ENCODE results near the gene SGMS1. TPM values are rescaled to one million over a fixed set of nuclear protein-coding genes. Genes with fewer than 3 reads are reported as not detected.

The SGMS1 gene
- total and polyA plus RNA-seq, 2 donors from 2014 or later, result 13.6 to 100 TPM

DNA sequence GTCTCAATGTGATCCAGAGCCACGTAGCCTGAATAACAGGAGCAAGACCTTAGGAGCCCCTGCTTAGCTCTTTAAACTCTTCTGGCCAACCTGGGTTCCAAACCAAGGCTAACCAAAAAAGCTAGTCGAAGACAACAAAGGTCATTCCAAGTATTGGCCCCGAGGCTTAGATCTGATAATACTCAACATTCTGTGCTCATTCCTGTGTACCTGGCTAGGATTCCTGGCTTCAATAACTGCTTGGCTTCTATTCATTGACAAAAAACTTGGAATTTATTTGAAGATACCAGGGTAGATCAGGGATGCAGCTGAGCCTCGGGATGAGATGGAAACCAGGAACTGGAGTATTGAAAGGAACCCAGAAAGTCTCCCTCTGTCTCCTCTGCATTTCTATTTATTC, 4.1 kb upstream of the SGMS1 start:
- FAIRE-seq, result no peak
- peaks cover 0 to 5% (median 0%) of the 10 kb centered on the region in 3 donors for H3K4me1 ChIP-seq (ENCODE audit: control insufficient read depth in 2 of 3, insufficient read depth in 2 of 3, low read depth in 1 of 3, low read length in 3 of 3)
- no peak overlapping the region for H3K9ac ChIP-seq (ENCODE audit: low read length in 3 of 3)
- H3K4me3 ChIP-seq (ENCODE audit: low read length in 3 of 3), result no peak overlapping the region
- no peak for TF ChIP-seq CTCF (IDR thresholded peaks at IDR 0.05; ENCODE audit: borderline replicate concordance, extremely low read depth, insufficient read depth)
- no peak overlapping the region for H3K27ac ChIP-seq (ENCODE audit: low read depth in 2 of 2, low read length in 2 of 2)
- intact Hi-C loops (cut with DNase I), result no loop called here
- no peaks in the 10 kb centered on the region for H3K36me3 ChIP-seq (ENCODE audit: control insufficient read depth in 2 of 3, insufficient read depth in 3 of 3, low read length in 3 of 3)
- DNase-seq, result no peak
- no peaks in the 10 kb centered on the region for H3K27me3 ChIP-seq (ENCODE audit: control insufficient read depth, insufficient read depth, low read length)
- no peaks in the 10 kb centered on the region for H3K9me3 ChIP-seq (ENCODE audit: control insufficient read depth in 2 of 3, insufficient read depth in 1 of 3, low read length in 3 of 3)

DNA sequence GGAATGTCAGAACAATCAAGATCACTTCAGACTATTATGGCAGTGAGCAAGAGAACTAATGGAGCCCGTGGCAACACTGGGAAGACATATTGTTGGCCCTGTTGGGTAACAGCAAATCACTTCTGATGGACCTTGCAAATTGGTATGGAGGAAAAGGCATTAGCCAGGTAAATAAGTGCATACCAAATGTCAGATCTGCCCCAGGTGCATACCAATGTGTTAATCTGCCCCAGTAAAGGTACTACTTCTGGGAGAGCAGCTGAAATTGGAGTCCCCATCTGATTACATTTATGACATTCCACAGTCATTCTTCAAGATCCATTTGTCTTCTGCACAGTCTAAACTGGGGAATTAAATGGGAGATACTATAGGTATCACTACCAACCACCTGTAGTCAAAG, 3.7 kb upstream of the SGMS1 start:
- Histone ChIP-seq H3K9ac (ENCODE audit: low read length in 3 of 3) (no peak overlapping the region), H3K27me3 (ENCODE audit: control insufficient read depth, insufficient read depth, low read length) (no peaks in the 10 kb centered on the region), H3K4me1 (ENCODE audit: control insufficient read depth in 2 of 3, insufficient read depth in 2 of 3, low read depth in 1 of 3, low read length in 3 of 3) (peaks cover 0 to 5% (median 0%) of the 10 kb centered on the region in 3 donors), H3K9me3 (ENCODE audit: control insufficient read depth in 2 of 3, insufficient read depth in 1 of 3, low read length in 3 of 3) (no peaks in the 10 kb centered on the region), H3K27ac (ENCODE audit: low read depth in 2 of 2, low read length in 2 of 2) (no peak overlapping the region), H3K4me3 (ENCODE audit: low read length in 3 of 3) (no peak overlapping the region), H3K36me3 (ENCODE audit: control insufficient read depth in 2 of 3, insufficient read depth in 3 of 3, low read length in 3 of 3) (no peaks in the 10 kb centered on the region)
- intact Hi-C loops (cut with DNase I), result no loop called here
- DNase-seq (no peak), FAIRE-seq (no peak)
- no peak for TF ChIP-seq CTCF (IDR thresholded peaks at IDR 0.05; ENCODE audit: borderline replicate concordance, extremely low read depth, insufficient read depth)

DNA sequence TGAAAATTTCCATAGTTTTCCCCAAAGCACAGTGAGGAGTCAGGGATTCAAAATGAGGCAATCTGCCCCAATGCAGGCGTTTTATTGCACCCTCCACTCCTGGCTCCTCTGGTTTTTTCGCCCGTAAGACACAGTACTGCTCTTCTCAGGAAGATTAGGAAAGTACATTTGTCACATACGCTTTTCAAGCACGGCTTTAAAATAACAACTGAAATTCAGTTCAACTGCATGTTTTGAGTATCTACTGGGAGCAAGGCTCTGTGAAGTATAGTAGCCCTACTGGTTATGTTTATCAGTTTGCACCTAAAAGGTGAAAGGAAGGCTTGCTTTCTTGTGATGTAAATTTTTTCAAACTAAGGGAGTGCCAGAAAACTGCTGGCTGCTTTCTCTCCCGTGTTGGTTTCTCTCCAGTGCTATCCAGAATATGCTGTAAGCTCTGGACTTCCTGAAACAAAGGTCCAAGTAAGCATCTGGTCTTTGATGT, 1.9 kb upstream of the SGMS1 start:
- Histone ChIP-seq H3K4me3 (ENCODE audit: low read length in 3 of 3) (peak overlapping the region; percentile 85 to 92 (median 88)), H3K27me3 (ENCODE audit: control insufficient read depth, insufficient read depth, low read length) (no peaks in the 10 kb centered on the region), H3K27ac (ENCODE audit: low read depth in 2 of 2, low read length in 2 of 2) (peak overlapping the region; percentile 99 to 100), H3K36me3 (ENCODE audit: control insufficient read depth in 2 of 3, insufficient read depth in 3 of 3, low read length in 3 of 3) (no peaks in the 10 kb centered on the region), H3K9ac (ENCODE audit: low read length in 3 of 3) (peak overlapping the region; percentile 57 to 98 (median 71)), H3K4me1 (ENCODE audit: control insufficient read depth in 2 of 3, insufficient read depth in 2 of 3, low read depth in 1 of 3, low read length in 3 of 3) (peaks cover 0 to 9% (median 7%) of the 10 kb centered on the region in 3 donors), H3K9me3 (ENCODE audit: control insufficient read depth in 2 of 3, insufficient read depth in 1 of 3, low read length in 3 of 3) (no peaks in the 10 kb centered on the region)
- intact Hi-C loops (cut with DNase I), result no loop called here
- no peak for TF ChIP-seq CTCF (IDR thresholded peaks at IDR 0.05; ENCODE audit: borderline replicate concordance, extremely low read depth, insufficient read depth)
- FAIRE-seq (no peak), DNase-seq (peak in 2 of 5 donors; percentile 51 to 65)
